ENCODE measurements around the gene TLE3. TPM values are rescaled to one million over a fixed set of nuclear protein-coding genes. Genes with fewer than 3 reads are reported as not detected.

Gene TLE3
- total RNA-seq, 4 donors from 2014 or later, result 4.6 to 35.3 (median 13.3) TPM

DNA sequence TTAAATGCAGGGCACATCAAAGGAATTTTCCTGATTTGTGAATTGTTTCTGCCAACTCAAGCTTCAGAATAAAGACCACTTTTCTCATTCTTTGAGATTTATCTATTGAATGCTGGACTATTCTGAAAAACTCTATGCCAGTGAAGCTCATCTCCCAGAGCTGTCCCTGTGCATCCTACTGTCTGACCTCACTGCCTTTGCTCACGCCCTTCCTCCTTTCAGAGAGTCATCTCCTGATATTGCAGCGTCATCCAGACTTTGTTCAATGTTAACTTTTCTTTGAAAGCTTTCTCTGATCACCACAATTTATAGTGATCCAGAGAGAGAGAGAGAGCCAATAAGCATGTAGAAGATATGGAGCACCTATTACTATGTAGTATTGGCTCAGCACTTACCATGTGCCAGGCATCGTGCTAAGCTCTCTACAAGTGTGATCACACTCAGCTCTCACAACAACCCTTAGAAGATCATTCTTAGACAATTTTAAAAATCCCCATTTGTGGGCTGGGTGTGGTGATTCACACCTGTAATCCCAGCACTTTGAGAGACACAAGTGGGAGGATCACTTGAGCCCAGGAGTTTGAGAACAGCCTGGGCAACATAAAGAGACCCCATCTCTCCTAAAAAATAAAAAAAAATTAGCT, 30.2 kb upstream of the TLE3 start:
- intact Hi-C loops (cut with DNase I; ENCODE audit: low total_unique reads), result no loop called here
- no peak for ATAC-seq
- Histone ChIP-seq H3K9me3 (no peaks in the 10 kb centered on the region), H3K27me3 (no peaks in the 10 kb centered on the region), H3K4me3 (no peak overlapping the region), H3K27ac (no peak overlapping the region), H3K4me1 (peaks cover 11 to 12% of the 10 kb centered on the region in 2 donors), H3K36me3 (no peaks in the 10 kb centered on the region)
- no peak for TF ChIP-seq POLR2A (IDR thresholded peaks at IDR 0.05)
- TF ChIP-seq, protein P1, sequence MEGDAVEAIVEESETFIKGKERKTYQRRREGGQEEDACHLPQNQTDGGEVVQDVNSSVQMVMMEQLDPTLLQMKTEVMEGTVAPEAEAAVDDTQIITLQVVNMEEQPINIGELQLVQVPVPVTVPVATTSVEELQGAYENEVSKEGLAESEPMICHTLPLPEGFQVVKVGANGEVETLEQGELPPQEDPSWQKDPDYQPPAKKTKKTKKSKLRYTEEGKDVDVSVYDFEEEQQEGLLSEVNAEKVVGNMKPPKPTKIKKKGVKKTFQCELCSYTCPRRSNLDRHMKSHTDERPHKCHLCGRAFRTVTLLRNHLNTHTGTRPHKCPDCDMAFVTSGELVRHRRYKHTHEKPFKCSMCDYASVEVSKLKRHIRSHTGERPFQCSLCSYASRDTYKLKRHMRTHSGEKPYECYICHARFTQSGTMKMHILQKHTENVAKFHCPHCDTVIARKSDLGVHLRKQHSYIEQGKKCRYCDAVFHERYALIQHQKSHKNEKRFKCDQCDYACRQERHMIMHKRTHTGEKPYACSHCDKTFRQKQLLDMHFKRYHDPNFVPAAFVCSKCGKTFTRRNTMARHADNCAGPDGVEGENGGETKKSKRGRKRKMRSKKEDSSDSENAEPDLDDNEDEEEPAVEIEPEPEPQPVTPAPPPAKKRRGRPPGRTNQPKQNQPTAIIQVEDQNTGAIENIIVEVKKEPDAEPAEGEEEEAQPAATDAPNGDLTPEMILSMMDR (IDR thresholded peaks at IDR 0.05 in 4 of 5, conservative IDR thresholded peaks at IDR 0.05 in 1 of 5), result no peak
- no peak for DNase-seq
- in situ Hi-C loops (cut with MboI; ENCODE audit: low sequenced_read_pairs in 4 of 4), result no loop called here

- Histone ChIP-seq H3K36me3 (no peaks in the 10 kb centered on the region), H3K27me3 (no peaks in the 10 kb centered on the region), H3K4me3 (no peak overlapping the region), H3K9me3 (no peaks in the 10 kb centered on the region), H3K4me1 (peaks cover 9 to 10% of the 10 kb centered on the region in 2 donors), H3K27ac (no peak overlapping the region)
- DNase-seq (no peak), ATAC-seq (no peak)
- intact Hi-C loops (cut with DNase I; ENCODE audit: low total_unique reads) (no loop called here), in situ Hi-C loops (cut with MboI; ENCODE audit: low sequenced_read_pairs in 4 of 4) (no loop called here)
- TF ChIP-seq POLR2A (IDR thresholded peaks at IDR 0.05), result no peak
- TF ChIP-seq, protein P1 (IDR thresholded peaks at IDR 0.05 in 4 of 5, conservative IDR thresholded peaks at IDR 0.05 in 1 of 5), result no peak
Observed at GRCh38 chr15:70127288-70127746, 29.6 kb upstream of the TLE3 start.

DNA sequence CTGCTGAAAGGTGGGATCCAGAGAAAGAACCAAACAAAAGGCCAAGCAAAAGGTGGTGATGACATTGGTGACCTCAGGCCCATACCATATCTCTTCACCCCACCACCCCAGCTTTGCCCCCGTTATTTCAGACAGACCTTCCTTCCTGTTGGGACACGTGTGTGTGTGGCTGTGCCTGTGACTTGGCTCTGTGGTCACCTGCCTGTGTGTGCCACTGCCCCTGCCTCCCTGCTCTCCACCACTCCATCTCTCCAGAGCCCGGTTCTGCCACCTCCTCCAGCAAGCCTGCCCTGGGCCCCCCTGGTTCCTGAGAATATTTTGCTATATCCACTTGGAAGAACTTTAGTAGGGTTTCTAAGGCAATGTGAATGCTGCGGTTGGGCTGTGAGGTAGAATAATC, 28.6 kb upstream of the TLE3 start:
- ATAC-seq (no peak), DNase-seq (no peak)
- no peaks in the 10 kb centered on the region for H3K9me3 ChIP-seq
- in situ Hi-C loops (cut with MboI; ENCODE audit: low sequenced_read_pairs in 4 of 4), result no loop called here
- no peaks in the 10 kb centered on the region for H3K36me3 ChIP-seq
- H3K27me3 ChIP-seq, result no peaks in the 10 kb centered on the region
- H3K27ac ChIP-seq, result no peak overlapping the region
- intact Hi-C loops (cut with DNase I; ENCODE audit: low total_unique reads), result no loop called here
- TF ChIP-seq, protein P1 (IDR thresholded peaks at IDR 0.05 in 4 of 5, conservative IDR thresholded peaks at IDR 0.05 in 1 of 5), result no peak
- TF ChIP-seq POLR2A (IDR thresholded peaks at IDR 0.05), result no peak
- no peak overlapping the region for H3K4me3 ChIP-seq
- peaks cover 0 to 3% of the 10 kb centered on the region in 2 donors for H3K4me1 ChIP-seq

- H3K27me3 ChIP-seq, result no peaks in the 10 kb centered on the region
- H3K9me3 ChIP-seq, result no peaks in the 10 kb centered on the region
- TF ChIP-seq, protein P1 (IDR thresholded peaks at IDR 0.05 in 4 of 5, conservative IDR thresholded peaks at IDR 0.05 in 1 of 5), result no peak
- no peak for TF ChIP-seq POLR2A (IDR thresholded peaks at IDR 0.05)
- H3K36me3 ChIP-seq, result no peaks in the 10 kb centered on the region
- DNase-seq, result no peak
- H3K4me3 ChIP-seq, result no peak overlapping the region
- ATAC-seq, result no peak
- in situ Hi-C loops (cut with MboI; ENCODE audit: low sequenced_read_pairs in 4 of 4) (no loop called here), intact Hi-C loops (cut with DNase I; ENCODE audit: low total_unique reads) (no loop called here)
- no peak overlapping the region for H3K27ac ChIP-seq
- no peaks in the 10 kb centered on the region for H3K4me1 ChIP-seq
Observed at GRCh38 chr15:70125605-70126004, 27.9 kb upstream of the TLE3 start.

Data from gastrocnemius medialis (tissue), 4 donors.